GM12801 (cell line): Measurements from ENCODE around the gene TRDN.

Experiments used
- CTCF ChIP-seq: IDR thresholded peaks from one replicate; pipeline ENCODE4 v1.5.1; 2011; ENCODE audit warnings: control low read depth; ENCODE audit not compliant: insufficient read length; ENCODE audit errors: extremely low read depth

The TRDN gene

DNA sequence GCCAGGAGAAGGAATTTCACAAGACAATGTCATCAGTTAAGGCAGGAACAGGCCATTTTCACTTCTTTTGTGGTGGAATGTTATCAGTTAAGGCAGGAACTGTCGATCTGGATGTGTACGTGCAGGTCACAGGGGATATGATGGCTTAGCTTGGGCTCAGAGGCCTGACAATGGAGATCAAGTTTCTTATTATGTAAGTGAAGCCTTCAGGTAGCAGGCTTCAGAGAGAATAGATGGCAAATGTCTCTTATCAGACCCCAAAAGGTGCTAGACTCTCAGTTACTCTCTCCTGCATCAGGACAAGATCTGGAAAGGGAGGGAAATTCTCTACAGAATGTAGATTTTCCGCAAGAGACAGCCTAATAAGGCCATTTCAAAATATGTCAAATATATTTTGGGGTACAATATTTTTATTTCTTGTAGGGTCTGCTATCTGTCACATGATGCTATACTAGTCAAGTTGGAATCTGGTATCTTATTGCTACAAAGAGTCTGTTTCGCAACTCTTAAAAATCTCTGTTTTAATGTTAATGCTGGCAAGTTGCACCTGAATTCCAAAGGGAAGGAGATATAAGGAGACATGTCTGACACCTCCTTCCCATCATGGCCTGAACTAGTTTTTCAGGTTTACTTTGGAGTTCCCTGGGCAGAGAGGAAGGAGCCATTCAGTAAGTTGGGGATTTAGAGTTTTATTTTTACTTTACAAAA lies 48.8 kb downstream of the TRDN start:
- no peak for TF ChIP-seq CTCF

DNA sequence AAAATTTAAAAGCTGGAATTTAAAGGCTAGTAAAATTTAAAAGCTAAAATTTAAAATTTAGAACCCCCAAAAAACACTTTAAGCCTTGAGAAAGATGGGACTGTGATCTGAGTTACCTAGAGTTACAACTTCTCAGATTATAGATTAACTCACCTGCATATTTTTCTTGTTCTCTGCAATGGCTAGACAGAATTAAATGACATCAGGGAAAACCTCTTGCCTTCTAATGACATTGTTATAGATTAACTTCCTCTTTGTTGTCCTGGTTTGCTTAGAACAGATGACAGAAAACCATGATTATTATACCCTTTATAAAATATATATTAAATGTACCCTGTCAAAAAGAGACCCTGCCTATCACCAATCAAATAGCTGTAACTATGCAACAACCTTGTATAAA lies 56.4 kb downstream of the TRDN start:
- no peak for TF ChIP-seq CTCF

GRCh38 chr6:123575188-123575587 lies 61.6 kb downstream of the TRDN start:
- TF ChIP-seq CTCF = no peak

- no peak for TF ChIP-seq CTCF
Measured at GRCh38 chr6:123570813-123571684, 65.7 kb downstream of the TRDN start.

DNA sequence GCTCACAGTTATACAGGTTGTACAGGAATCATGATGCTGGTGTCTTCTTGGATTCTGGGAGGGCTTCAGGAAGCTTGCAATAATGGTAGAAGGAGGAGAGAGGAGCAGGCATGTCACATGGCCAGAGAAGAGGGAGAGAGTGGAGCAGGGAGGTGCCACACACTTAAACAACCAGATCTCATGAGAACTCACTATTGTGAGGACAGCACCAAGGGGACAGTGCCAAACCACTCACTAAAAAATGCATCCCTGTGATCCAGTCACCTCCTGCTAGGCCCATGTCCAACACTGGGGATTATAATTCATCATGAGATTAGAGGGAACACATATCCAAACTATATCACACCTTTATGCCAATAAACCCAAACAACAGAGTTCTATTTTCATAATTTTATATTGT lies 67.2 kb downstream of the TRDN start:
- no peak for TF ChIP-seq CTCF

GRCh38 chr6:123565529-123565928 lies 71.2 kb downstream of the TRDN start:
- no peak for TF ChIP-seq CTCF

GRCh38 chr6:123564361-123564760 lies 72.4 kb downstream of the TRDN start:
- no peak for TF ChIP-seq CTCF
